NCI-H1436 treated with DMSO at 0.1 percent for 48 hours (cell line): ENCODE measurements around the gene OTUD5.

Source experiments
- DNase-seq: peaks from one replicate; lab custom pipeline; 2025; lab: John Stamatoyannopoulos, UW

OTUD5 gene

DNA sequence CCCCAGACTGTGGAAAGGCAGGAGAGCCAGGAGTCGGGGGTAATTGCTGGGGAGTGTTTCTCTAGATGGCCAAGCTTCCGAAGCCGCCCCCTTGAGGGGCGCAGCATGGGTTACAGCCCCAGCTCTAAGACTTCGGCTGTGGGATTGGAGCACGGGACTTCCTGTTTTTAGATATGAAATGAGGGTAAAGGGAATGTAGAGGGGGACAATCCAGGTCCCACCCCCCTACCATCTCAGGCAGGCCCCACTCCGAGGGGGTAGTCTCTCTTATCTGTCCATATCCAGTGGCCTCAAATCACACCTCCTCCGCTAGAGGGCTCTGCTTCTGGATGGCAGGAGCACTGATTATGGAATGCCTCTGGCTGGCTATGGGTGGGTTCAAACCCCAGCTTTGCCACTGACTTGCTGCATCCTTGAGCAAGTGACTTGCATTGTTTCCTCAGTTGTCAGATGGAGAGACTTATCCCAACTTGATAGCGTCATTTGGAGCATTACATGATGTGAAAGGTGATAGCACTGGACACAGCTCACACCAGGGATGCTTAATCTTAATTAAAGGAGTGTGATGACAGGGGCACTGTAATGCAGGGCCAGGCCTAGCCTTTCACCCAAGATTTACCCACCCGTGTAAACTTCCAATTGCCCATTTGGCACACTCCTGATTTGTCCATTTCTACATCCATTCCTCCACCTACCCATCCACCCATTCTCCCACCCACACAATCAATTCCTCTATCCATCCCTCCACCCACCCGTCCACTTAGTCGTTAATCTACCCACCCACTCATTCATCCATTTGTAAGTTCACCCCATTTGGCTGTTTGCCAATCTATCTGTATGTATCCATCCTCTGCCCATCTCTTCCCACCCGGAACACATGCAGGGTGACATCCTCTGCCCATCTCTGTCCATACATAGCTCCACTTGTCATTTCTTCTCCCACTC is 15.1 kb upstream of the OTUD5 start:
- no peak for DNase-seq

GRCh38 chrX:48971249-48972219 is 14.1 kb upstream of the OTUD5 start, which contains the start of gene KCND1:
KCND1 (minus strand) TSS chrX:48971844; CDS start chrX:48970271, 1,573 bp downstream.
- peak; percentile 0 for DNase-seq

GRCh38 chrX:48969471-48969870 is 12.1 kb upstream of the OTUD5 start:
- DNase-seq, result no peak

- DNase-seq, result no peak
These were observed 11.0 kb upstream of the OTUD5 start for GRCh38 chrX:48968377-48968776.

DNA sequence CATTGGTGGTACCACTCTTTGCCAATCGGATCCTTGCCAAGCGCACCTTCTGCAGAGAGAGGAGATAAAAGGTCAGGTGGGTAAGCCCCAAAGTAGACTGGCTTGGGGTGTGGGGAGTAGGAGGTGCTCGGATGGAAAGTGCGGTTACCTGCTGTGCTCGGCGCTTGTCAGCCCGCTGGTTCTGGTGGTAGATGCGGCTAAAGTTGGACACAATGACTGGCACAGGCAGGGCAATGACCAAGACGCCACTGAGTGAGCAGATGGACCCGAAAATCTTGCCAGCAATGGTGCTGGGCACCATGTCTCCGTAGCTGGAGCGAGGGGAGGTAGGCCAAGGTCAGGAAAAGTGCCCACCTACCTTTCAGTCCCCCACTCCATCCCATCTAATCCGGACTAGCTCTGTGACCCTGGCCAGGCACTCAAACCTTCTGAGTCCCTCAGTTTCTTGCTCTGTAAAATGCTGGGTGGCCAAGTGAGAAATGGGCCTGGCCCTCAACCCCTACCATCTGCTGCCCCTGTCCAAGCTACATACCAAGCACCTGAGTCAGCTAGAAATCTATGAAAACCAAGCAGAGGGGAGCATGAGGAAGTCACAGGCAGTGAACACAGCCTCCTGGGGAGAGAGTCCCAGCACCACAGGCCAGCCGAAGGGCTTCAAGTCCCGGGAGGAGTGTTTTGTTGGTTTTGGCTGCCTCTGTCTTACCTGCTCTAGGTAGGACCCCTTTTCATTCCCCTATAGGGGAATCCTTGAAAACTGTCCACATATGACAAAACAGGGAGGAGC is 9.6 kb upstream of the OTUD5 start:
- no peak for DNase-seq

DNA sequence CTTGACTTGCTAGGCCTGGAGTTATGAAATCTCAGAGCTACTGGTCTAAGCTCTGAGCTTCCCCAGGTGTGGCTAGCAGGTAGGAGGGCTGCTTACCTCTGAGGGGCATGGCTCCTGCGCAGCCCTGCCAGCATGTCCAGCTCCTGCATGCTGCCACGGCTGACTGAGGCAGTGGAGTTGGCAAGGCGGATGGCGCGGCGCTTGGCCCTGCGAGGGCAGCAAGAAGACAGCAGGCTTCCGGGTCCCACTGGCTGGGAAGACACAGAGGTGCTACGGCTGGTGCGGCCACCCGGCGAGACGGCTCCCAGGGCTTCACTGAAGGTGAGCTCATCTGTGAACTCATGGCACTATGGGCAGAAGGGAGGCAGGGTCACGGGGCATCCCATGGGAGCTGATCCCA is 8.6 kb upstream of the OTUD5 start:
- DNase-seq, result no peak

- no peak for DNase-seq
These were observed 4.2 kb upstream of the OTUD5 start for GRCh38 chrX:48961585-48962091.

DNA sequence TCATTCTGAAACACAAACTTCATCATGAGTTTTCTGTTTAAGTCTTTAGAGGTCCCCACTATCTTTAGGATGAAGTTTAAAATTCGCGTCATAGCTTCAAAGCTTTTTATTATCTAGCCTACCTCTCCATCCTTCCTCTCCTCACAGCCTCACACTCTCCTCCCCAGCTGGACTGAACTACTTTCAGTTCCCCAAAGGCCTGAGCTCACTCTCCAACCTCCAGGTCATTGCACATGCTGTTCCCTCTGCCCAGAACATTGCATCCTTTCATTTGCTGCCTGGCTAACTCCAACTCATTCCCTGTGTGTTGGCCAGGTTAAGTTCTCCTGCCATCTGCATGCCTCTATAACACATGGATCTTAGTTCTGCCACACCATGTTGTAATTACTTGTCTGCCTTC is 2.9 kb upstream of the OTUD5 start:
- no peak for DNase-seq

DNA sequence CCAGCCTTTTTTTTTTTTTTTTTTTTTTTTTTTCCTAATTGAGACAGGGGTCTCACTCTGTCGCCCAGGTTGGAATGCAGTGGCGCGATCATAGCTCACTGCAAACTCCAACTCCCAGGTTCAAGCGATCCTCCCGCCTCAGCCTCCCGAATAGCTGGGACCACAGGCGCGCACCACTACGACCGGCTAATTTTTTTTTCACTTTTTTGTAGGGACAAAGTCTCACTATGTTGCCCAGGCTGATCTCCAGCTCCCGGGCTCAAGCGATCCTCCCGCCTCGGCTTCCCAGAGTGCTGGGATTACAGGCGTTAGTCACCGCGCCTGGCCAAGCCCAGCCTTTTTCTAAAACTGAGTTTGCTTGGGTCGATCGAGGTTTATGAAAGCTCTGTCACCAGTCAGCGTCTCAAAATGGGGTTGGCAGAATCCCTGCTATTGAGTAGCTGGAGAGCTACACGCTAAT is 1.3 kb upstream of the OTUD5 start:
- no peak for DNase-seq

DNA sequence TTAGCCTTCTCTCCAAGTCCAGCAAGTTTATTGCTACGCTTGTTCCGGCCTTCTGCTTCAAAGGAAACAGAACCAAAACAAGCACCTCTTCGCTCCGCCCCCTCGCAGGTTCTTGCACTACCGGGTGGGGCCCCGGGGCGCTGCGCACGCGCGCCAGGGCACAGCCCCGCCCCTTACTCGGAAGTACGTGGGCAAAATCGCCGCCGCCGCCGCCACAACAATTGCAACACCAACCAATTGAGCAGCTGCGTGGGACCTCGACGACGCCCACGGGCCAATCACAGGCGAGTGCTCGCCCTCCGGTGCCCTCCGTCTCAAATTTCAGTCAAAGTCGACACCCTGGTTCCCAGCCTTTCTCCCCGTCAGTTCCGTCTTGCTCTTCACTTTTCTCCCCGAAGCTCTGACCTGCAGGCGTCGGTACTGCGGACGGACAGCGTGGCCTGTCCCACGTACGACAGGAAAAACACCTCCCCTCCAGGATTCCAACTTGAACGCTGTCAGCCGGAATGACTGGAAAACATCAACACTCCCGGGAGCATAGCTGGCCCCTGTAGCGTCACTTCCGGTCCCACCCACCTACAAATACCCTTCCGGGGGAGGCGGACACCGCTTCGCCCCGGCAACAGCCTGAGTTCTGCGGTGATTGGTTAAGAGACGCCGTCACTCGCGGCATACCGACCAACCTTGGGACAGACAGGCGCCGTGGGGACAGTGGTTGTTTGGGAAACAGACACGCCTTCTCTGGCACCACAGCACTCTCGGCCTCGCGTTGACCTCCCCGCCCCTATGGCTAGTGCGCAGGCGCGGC is 624 bp upstream of the OTUD5 start:
- peak; percentile 71 for DNase-seq

- DNase-seq, result no peak
These were observed 536 bp downstream of the OTUD5 start for GRCh38 chrX:48956728-48957414.

DNA sequence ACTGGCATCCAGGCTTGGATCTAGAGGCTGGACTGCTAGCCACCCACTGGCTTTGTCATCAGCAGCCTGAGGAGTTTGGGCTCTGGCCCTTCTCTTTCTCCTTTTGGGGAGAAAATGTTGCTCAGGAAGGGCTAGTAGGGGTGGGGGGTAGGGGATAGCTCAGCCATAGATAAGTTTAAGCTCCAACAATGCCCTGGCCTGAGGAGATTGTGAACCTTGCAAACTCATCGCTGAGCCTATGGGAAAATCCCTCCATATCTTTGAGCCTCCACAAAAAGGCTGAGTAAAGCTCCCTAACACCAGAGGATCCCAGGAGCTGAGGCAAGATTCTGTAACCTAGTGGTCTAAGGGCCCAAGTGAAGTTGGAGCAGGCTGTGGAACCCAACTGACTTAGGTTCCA is 8.8 kb downstream of the OTUD5 start:
- DNase-seq, result no peak

DNA sequence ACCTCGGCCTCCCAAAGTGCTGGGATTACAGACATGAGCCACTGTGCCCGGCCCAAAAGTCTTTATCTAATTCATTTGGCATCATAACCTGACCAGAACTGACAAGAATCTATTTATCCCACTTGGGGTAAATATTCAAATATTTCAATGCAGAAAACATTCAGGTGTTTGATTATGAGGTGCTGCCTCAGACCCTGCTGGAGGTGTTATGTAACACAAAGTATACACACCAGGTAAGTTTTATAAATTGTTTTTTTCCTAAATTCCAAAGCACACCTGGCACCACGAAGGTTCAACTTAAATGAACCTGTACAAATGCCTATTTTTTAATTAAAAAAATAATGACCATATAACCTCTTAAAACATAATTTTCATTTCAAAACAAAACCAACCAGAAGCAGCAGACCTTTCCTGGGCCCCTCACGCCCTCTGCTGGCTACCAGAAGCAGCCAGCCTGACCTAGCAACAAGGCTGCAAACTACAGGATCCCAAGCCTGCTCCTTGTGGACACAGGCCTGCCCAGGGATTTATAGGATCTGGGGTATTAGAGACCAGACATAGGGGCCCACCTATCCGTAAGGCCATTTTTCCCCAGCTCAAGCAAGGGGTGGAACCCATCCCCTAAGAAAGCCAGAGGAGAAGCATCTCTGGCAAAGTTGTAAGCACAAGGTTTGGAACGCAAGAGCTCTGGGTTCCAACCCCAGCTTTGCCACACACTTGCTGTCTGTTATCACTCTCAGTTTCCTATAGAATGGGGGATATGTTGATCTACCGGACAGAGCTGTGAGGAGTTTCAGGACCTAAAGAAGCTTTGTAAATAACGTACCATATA is 11.7 kb downstream of the OTUD5 start:
- peak; percentile 0 for DNase-seq

GRCh38 chrX:48942895-48943294 is 14.5 kb downstream of the OTUD5 start:
- DNase-seq, result no peak

- no peak for DNase-seq
These were observed 16.9 kb downstream of the OTUD5 start for GRCh38 chrX:48940404-48940955.

GRCh38 chrX:48939524-48940228 is 17.7 kb downstream of the OTUD5 start:
- DNase-seq, result no peak

- no peak for DNase-seq
These were observed 18.5 kb downstream of the OTUD5 start for GRCh38 chrX:48938721-48939425.
